Glomerular endothelial cell (primary cell): Measurements from ENCODE around the gene FAM210A. TPM values are rescaled to one million over a fixed set of nuclear protein-coding genes. Genes with fewer than 3 reads are reported as not detected.

Experiments
- total RNA-seq: library from RNA; depleted of rRNA; stranded (reverse); fragments of >200 nt; gene quantifications from 2 replicates; pipeline ENCODE4 v1.2.3, GENCODE V29; 2015

FAM210A gene
- total RNA-seq, 1 donor from 2014 or later: 9.9 TPM

Other genes with a start within 250 kb of the FAM210A start
- 14.3 and 19.5 TPM in 2 replicates for gene RNMT, start 115 bp upstream of the FAM210A start, total RNA-seq
- not detected in 2 replicates for gene MC5R, start 97.6 kb upstream of the FAM210A start, total RNA-seq
- gene MC2R, start 189.0 kb upstream of the FAM210A start, total RNA-seq: not detected in 2 replicates